ENCODE data around the gene DSCAML1. TPM values are rescaled to one million over a fixed set of nuclear protein-coding genes. Genes with fewer than 3 reads are reported as not detected.

Gene DSCAML1
- total and polyA plus RNA-seq, 8 donors, result 0.08 to 2.9 (median 0.45) TPM

- no peaks in the 10 kb centered on the region for H3K9me3 ChIP-seq
- no peak for TF ChIP-seq POLR2A (IDR thresholded peaks at IDR 0.05)
- TF ChIP-seq EP300 (IDR thresholded peaks at IDR 0.05), result no peak
- no peak for TF ChIP-seq POLR2AphosphoS5 (IDR thresholded peaks at IDR 0.05)
- TF ChIP-seq CTCF (IDR thresholded peaks at IDR 0.05), result no peak
- intact Hi-C loops (cut with DNase I; ENCODE audit: low total_unique reads), result no loop called here
- peaks cover 0 to 10% (median 0%) of the 10 kb centered on the region in 4 donors for H3K36me3 ChIP-seq
- no peak overlapping the region for H3K4me3 ChIP-seq
- WGBS, 5 donors, result 78 to 91% (median 85%) methylated on average over 6 to 7 of the region's 7 CpGs
- peak; percentile 9 to 18 for DNase-seq
- no peak overlapping the region for H3K27ac ChIP-seq
- H3K4me1 ChIP-seq, result peaks cover 17 to 48% (median 36%) of the 10 kb centered on the region in 4 donors
- peaks cover 0 to 7% (median 0%) of the 10 kb centered on the region in 3 donors for H3K27me3 ChIP-seq
Observed at GRCh38 chr11:117831661-117832415, 34.8 kb upstream of the DSCAML1 start.

- Histone ChIP-seq H3K27ac (no peak overlapping the region), H3K36me3 (peaks cover 0 to 8% (median 0%) of the 10 kb centered on the region in 4 donors), H3K27me3 (peaks cover 0 to 9% (median 0%) of the 10 kb centered on the region in 3 donors), H3K9me3 (no peaks in the 10 kb centered on the region), H3K4me1 (peaks cover 17 to 49% (median 37%) of the 10 kb centered on the region in 4 donors), H3K4me3 (no peak overlapping the region)
- no peak for TF ChIP-seq POLR2AphosphoS5 (IDR thresholded peaks at IDR 0.05)
- no peak for TF ChIP-seq CTCF (IDR thresholded peaks at IDR 0.05)
- TF ChIP-seq POLR2A (IDR thresholded peaks at IDR 0.05), result no peak
- TF ChIP-seq EP300 (IDR thresholded peaks at IDR 0.05), result no peak
- peak; percentile 25 to 45 for DNase-seq
- intact Hi-C loops (cut with DNase I; ENCODE audit: low total_unique reads), result no loop called here
- WGBS, 5 donors, result 54 to 64% (median 62%) methylated on average over 5 to 6 of the region's 6 CpGs
Observed at GRCh38 chr11:117830674-117831351, 33.8 kb upstream of the DSCAML1 start.

GRCh38 chr11:117830072-117830471 lies 33.1 kb upstream of the DSCAML1 start:
- peaks cover 17 to 57% (median 43%) of the 10 kb centered on the region in 4 donors for H3K4me1 ChIP-seq
- TF ChIP-seq EP300 (IDR thresholded peaks at IDR 0.05) (no peak), POLR2AphosphoS5 (IDR thresholded peaks at IDR 0.05) (no peak), CTCF (IDR thresholded peaks at IDR 0.05) (no peak), POLR2A (IDR thresholded peaks at IDR 0.05) (no peak)
- H3K4me3 ChIP-seq, result no peak overlapping the region
- peaks cover 0 to 15% (median 0%) of the 10 kb centered on the region in 3 donors for H3K27me3 ChIP-seq
- no peaks in the 10 kb centered on the region for H3K9me3 ChIP-seq
- no peak overlapping the region for H3K27ac ChIP-seq
- 67 to 82% (median 77%) methylated on average over 12 to 14 of the region's 14 CpGs for WGBS, 5 donors
- peaks cover 0 to 4% (median 0%) of the 10 kb centered on the region in 4 donors for H3K36me3 ChIP-seq
- peak; percentile 22 to 32 for DNase-seq
- intact Hi-C loops (cut with DNase I; ENCODE audit: low total_unique reads), result no loop called here

GRCh38 chr11:117829369-117829725 lies 32.3 kb upstream of the DSCAML1 start:
- TF ChIP-seq CTCF (IDR thresholded peaks at IDR 0.05), result no peak
- TF ChIP-seq POLR2AphosphoS5 (IDR thresholded peaks at IDR 0.05), result no peak
- no peak for TF ChIP-seq POLR2A (IDR thresholded peaks at IDR 0.05)
- TF ChIP-seq EP300 (IDR thresholded peaks at IDR 0.05), result no peak
- H3K27ac ChIP-seq, result peak overlapping the region; percentile 39 to 73 (median 59)

More at GRCh38 chr11:117829369-117829725, 32.3 kb upstream of the DSCAML1 start:
- Histone ChIP-seq H3K4me1 (peaks cover 21 to 64% (median 49%) of the 10 kb centered on the region in 4 donors), H3K9me3 (no peaks in the 10 kb centered on the region), H3K36me3 (no peaks in the 10 kb centered on the region), H3K27me3 (peaks cover 0 to 15% (median 0%) of the 10 kb centered on the region in 3 donors), H3K4me3 (no peak overlapping the region)
- 69 to 85% (median 74%) methylated on average over 5 to 7 of the region's 7 CpGs; no CpG with 5 or more reads in 1 of the 5 donors for WGBS, 5 donors
- DNase-seq, result no peak
- intact Hi-C loops (cut with DNase I; ENCODE audit: low total_unique reads), result no loop called here
